NCI-H1694 (cell line): ENCODE data around the gene KAT7.
A peak's percentile ranks its signal among the peaks of the same experiment; 100 is the strongest.

Source experiments
- DNase-seq: peaks from one replicate; lab custom pipeline; 2025; lab: John Stamatoyannopoulos, UW

KAT7 gene

DNA sequence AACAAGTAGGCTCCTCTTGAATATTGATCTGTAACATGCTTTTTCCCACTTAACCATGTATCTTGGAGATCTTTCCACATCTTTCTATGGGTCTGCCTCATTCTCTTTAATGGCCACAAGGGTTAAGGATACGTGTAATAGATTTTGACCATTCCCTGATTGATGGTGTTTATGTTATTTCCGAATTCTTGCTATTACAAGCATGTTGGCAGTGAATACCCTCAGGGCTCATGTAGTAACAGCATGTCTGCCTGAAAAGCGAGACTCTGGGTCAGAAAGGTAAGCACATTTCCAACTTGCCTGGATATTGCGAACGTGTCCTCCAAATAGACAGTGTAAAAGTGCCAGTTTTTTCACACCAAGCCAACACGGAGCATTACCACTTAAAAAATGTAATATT is 54.4 kb downstream of the KAT7 start:
- DNase-seq = no peak

DNA sequence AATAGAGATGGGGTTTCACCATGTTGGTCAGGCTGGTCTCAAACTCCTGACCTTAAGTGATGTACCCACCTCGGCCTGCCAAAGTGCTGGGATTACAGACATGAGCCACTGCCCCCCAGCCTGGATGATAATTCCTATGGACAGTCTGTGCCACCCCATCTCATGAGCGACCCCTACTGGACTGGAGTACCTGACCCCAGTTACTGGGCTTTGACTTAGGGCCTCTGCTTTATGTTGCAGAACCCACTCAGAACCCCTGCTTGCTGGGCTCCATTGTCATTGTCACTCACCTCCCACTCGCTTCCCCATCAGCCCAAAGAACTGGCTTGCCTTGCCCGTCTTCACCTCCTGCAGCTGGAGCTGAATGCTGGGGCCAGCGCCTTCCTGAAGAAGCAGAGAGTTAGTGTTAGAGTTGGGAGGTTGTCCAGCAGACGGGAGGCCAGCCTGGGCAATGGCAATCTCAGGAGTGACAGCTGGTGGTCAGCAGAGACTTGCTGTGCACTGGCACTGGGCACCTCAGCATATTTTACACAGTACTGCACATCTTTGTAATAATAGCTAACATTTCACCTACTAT is 55.4 kb downstream of the KAT7 start:
- no peak for DNase-seq

DNA sequence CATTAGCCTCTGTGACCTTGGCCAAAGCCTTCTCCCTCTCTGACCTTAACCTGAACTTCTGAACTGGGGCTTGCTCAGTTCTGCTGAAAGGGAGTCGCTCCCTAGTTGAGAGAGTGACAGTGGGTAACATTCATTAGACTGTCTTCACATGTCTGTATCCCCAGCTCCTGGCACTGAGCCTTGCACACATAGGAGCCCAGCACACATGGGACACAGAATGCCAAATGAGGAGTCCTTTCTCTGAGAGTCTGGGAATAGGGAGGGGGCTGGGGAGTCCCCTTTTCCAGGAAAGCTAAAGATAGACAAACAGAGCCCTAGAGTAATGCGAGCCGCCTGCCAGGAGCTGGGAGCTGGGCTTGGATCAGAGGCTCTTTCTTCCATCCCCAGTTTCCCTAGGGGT is 56.8 kb downstream of the KAT7 start:
- no peak for DNase-seq

DNA sequence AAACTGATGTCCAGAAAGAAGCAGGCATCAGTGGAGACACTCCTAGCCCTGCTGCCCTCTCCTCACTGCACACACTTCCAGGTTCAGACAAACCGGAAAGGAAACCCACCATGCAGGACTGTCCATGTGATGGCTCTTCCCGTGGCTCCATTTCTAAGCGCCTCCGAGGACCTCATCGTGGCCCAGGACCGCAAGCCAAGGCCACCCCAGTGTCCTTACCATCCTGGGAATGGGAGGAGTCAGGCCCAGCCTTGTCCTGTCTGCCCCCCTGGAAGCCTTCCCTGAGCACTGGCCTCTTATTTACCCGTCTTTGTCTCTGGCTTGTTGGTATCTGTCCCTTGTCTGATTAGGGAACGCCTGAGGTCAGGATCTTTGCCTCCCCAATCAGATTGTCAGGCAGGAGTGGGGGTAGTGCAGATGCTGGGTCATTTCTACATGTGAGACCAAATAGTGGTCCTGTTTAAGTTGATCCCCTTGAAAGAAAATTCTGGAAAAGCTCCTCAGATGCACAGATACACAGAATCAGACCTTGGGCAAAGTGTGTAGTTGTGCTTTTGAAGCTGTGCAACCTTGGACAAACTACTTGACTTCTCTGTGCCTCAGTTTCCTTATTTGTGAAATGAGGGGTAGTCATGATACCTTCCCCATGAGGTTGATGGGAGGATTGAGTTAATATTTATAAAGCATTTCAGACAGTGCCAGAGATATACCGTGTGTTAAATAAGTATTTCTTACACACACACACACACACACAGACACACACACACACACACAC is 58.6 kb downstream of the KAT7 start:
- no peak for DNase-seq

DNA sequence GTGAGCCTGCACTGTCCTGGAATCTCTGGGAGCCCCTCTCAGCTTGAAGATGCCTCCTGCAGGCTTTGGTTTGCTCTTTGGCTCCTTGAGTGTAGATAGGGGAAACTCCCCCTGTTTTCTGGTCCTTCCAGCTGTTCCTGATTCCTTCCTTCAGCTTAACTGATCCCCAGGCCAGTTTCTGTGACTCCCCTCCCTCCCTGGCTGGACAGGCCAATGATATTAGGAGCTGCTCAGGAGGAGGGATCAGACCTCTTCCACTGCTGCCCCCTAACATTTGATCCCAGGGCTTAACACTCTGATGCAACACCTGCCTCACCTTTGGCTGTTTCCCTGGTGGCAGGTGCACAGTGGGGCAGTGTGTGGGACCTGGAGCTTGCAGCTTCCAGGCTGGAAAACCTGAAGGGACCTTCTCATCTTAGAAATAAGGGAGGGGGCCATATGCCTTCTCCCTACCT is 59.6 kb downstream of the KAT7 start, which contains the start of gene TAC4:
TAC4 (minus strand) TSS at position 51 of the 455 bp plus-strand sequence. CDS start 52 bp downstream, outside the sequence.
- no peak for DNase-seq

DNA sequence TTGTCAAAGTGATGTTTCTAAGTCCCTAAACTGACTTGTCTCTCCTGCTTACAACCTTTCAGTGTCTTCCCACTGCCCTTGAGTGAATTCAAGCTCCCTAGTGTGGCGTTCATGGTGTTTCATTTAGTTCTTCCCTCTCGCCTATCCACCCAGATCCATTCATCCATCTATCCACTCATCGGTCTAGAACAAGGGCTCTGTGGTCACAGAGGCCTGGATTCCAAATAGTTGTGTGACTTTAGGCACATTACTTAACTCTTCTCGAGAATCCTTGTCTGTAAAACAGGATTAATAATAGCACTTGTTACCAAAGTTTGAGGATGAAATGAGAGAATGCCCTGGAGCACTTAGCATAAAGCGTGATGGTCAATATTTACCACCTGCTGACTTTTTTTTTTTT is 60.3 kb downstream of the KAT7 start:
- DNase-seq = no peak

DNA sequence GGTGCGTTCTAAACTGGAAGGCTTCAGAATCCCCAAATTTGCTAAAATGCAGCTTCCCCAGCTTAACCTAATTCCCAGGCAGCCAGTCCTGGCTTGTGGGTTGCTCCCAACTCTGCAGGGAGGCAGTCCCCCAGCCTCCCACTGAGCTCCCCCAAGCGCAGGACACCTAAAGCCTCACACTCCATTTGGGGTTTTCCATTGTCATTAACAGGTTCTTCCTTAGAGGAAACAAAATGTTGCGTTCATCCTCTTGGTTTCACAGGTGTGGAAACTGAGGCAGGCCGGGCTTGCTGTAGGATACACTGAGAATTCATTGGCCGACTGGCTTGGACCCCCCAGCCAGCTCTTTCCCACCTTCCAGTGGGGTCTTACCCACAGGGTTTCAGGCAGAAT is 61.7 kb downstream of the KAT7 start:
- no peak for DNase-seq

DNA sequence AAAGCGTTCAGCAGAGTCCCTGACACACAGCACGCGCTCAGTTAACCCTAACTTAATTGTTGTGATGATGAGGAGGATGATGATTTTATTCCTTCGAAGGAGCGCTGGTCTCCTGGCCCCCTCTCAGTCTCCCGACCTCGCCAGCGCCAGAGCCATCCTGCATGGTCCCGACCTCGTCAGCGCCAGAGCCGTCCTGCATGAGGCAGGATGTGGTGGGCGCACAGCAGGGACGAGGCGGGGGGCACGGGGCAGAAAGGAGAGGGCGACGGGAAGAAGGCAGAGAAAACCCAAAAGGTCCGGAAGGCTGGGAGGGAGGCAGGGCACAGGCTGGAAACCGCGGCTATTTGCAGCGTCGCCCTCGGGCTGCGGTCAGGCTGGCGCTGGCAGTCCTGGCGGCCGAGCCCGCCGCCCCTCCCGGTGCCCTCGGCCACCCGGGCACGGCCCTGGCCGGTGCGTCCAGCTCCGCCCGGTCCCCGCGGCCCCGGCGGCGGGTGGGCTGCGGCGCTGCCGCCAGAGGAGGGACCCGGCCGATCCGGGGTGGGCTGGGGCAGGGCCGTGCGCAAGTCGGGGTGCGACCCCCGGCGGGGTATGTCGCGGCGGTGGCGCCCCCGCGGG is 62.4 kb downstream of the KAT7 start:
- DNase-seq = no peak

DNA sequence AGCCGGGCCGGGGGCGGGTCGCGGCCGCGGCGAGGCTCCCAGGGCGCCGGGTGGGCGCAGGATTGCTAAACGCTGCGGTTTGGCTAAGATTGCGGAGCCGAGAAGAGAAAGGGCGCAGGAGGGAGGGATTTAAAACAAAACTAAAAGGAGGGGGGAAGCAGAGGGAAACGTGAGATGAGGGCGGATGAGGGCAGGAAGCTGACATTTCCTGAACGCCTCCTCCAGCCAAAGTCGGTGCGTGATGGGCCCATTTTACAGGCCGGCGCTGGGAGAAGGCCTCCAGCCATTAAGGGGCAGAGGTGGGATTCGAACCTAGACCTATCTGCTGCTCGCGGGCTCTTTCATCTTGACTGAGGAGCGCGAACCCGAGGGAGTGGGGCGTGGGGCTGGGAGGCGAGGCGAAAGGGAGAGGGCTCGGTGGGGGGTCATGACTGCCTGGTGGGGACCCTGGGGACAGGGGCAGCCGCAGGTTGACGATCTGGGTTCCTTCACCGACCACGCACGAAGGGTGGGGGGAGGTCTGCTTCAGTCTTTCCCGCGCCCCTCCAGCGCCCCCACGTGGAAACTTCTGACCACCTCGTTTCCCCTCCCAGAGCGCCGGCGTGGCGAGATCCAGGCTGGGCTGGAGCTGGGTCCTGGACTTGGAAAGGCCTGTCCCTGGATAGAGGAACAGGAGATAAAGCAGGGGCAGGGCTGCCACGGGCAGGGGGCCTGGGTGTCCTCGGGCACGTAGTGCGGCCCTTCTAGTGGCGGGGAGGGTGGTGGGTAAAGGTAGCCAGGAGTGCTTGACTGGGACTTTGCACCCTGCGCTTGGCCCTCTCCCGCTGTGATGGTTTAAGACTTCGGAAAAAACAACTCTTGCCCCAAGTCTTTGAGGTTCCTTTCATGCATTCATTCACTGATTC is 63.2 kb downstream of the KAT7 start:
- DNase-seq = peak; percentile 56

DNA sequence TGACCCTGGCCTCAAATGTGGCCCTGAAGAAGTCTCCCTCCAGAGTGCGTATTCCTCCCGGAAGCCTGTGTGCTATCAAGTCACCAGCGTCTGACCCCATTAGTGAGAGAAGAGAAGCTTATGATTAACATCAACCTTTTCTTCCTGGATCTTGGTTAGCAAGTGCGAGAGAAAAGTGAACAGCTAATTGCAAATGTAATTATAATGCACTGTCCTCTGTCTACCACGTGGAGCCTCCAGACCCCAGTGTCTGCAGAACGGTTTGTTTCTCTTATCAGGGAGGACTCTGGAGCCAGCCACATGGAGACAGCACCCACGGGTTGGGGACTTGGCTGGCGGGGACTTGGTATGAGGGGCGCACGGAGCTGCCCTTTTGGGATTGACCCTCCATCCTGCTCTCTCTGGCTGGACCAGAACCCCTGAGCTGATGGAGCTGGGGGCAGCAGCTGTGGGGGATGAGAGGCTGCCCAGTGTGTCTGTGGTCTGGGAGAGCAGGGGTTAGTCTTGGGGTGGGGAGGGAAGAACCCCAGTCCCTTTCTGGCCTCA is 65.1 kb downstream of the KAT7 start:
- DNase-seq = no peak

DNA sequence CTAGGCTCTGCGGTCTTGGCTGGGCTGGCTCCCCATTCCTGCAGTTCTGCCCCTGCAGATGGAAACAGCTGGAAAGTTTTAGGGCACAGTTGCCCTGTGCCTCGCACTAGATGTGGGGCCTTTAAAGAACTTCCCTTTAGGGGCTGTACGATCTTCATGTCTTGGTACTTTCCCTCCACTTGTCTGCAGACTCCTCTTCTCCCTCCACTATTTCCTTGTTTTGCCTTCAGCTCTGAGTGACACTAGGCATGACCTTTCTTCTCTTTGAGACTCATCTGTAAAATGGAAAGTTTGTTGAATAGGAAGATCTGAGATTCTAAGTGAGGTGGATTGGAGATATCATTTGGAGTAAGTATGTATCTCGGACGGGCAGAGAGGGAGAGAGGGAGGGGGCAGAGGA is 65.6 kb downstream of the KAT7 start:
- DNase-seq = no peak

DNA sequence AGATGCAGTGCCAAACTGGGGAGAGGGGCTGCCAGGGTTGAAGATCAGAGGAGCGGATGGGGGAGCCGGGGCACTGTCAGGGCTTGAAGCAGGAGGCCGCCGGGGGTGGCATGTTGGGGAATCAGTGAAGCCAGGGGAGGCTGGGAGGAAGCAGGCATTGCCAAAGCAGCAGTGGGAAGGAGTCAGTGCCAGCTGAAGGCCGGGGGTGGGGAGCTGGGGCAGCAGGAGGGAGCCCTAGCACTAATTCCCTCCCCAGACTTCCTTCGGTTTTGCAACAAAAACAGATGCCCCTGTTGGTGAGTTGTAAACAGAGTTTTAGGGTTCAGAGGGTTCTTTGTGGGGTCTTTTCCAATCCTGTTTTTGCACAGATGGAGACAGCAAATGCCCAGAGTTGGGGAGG is 70.3 kb downstream of the KAT7 start:
- no peak for DNase-seq

DNA sequence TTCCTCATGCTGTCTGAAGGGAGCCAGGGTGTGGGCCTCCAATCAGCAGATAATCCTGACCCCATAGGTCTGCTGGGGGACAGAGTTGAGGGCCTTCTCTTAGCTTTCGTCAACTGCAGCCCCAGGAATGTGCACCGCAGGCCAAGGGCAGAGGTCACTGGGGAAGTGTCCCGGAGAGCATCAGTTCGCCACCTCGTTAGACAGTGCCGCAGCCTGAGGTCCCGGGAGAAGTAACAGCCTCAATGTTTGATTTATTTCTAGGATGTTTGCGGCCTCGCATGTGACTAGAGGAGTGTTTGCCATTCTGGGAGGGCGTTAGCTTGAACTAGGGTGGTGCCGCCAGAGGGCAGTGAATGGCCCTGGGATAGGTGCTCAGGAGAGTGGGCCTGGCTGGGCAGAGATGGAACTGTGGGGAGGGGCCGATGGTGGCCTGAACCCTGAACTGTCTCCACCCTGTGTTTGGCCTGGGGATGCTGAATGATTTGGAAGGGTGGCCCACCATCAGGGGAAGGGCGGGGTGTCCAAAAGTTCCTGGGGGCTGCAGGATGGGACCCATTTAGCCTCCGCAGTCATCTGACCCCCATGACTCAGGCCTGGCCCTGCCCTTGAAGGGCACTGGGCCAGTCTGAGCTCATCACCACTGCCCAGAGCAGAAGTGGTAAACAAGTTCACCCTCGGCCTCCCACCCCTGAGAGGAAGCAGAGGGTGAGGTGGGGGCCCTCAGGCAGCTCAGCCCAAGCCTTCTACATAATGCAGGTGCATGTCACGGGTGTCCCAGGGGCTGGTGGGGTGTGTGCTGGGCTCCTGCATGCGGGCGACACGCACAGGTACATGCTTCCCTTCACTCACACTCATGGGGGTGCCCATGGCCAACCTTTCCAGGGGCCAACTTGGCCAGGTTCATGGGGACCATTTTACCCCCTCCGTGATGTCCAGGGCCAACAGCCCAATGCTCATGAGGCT is 71.8 kb downstream of the KAT7 start:
- no peak for DNase-seq

DNA sequence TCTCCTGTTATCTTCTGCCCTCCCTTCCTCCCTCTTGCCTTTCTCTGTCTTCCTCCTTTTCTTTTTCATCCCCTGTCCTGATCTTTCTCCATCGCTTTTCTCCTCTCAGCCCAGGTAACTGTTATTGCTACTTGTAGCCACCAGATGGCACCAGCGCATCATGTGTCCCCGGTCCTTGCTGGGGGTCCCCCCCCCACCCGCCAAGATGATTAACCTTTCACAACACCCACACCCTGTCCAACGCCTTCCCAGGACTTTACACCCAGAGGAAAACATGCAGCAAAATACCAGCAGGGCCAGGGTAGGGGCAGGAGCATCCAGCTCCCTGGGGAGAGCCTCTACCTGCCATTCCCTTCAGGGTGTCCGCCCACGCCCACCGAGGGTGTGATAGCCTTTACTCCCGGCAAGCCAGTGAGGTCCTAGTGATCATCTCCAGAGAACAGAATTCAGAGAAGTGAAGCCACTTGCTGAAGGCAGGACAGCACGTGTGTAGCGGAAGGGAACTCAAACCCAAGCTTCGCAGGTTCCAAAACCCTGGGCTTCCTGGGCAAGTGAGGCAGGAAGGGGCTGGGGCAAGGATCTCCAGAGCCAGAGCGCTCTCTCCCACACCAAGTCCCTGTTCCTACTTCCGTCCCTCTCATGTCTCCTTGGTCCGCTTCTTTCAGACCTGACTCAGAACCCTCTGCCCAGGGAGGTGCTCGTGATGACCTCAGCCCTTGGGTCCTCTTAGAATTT is 72.8 kb downstream of the KAT7 start:
- DNase-seq = peak; percentile 33

DNA sequence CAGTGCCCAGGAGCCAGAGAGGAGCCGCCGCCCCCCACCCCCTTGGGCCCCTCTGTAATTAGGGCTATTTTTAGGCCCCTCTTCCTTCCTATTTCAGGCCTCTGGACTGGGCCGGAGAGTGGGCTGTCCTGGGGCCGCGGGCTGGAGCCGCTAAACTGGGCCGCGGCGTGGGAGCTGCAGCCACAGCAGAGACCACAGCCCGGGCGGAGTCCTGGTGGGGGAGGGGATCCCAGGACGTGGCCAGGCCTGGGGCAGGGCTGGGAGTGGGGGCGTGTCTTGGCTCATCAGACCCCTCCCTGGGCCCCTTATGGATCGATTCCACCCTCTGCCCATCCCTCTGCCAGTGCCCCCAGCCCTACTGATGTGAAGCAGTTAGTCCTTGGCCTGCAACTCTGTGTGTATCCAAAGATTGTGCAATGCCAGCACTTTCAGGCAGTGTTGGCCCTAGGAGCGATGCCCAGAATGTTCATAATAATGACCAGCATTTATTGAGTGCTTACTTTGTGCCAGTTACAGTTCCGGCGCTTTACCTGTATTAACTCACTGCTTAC is 74.4 kb downstream of the KAT7 start:
- DNase-seq = no peak

DNA sequence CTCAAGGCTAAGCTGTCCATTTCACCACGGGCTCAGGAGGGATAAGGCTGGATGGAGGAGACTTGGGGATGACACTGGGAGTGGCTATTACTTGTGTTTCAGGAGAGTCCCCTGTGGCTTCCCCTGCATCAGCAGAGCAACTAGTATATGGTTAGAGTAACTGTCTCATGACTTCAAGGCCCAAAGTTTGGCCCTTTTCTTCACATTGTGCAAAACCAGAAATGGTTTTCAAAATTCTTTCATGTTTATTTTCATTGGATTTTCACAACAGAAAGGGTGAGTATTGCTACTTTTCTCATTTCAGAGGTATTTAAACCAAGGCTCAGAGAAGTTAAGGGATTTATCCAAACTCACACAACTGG is 77.5 kb downstream of the KAT7 start:
- DNase-seq = no peak

DNA sequence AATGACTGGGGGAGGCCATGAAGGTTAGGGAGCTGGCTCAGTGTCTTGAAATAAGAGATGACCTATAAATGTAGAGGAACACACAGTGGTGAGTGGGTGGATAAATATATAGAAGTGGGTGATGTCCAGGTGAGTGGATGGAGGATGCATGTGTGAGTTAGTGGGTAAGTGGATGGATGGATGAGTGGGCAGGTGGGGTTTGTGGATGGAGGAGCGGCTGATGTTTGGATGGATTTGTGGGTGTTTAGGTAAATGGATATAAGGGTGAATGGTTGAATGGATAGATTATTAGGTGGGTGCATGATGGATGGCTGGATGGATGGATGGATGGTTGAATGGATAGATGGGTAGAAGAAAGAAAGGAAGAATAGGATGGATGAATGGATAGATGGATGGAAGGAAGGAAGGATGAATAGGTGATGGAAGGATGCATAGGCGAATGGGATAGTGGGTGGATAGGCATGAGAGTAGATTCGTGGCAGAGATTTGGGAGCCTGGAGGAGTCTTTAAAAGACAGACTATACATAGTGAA is 78.5 kb downstream of the KAT7 start:
- DNase-seq = no peak

DNA sequence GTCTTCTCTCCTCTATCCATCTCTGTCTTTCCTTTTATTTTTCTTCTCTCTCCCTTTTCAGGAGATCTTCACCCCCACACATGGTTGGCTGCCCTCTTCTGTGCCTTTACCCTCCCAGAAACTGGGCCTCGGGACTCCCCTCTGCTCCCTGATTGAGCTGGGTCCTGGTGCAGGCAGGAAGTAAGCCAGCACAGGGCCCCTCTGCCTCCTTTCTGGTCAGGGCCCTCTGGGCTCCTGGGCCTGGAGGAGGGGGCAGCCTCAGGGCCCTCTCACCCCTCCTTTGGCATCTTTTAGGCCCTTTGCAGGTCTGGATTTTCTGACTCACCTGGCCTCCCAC is 80.5 kb downstream of the KAT7 start:
- no peak for DNase-seq

DNA sequence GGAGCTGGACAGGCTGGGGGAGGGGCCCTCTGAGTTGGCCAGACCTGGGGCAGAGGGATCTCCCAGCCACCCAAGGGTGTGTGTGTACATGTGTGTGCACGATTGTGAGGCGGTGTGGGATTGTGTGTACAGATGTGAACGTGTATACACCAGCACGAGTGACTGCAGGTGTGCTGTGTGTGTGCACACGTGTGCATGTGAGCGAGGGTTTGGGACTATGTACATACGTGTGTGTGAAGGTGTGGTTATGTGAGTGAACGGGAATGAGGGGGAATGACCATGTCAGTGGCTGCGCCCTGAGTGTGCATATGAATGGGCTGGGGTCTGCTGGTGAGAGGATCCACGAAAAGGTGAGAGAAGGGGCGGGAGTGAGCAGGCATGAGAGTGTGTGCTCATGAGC is 81.8 kb downstream of the KAT7 start:
- DNase-seq = no peak

DNA sequence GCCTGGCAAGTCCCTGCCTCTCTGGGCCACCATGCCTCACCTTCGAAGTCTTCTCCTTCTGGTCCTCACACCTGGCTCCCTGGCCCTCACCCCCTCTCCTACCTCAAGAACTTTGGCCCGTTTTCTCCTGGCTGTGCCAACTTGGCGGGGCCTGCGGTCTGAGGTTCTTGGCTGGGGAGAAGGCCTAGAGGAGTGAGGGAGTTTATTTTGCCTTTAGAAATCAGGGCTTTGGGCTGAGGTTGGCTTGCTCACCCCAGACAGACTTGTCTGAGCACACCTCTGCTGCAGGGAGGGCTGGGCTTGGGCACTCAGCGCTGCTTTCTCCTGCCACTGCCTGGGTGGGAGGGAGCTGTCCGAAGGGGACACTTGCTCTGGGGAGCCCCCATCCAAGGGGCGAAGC is 82.7 kb downstream of the KAT7 start:
- DNase-seq = no peak
